ENCODE results near the gene TGFBR2.
"Not testable (repeated sequence)": the region's sequence is repeated elsewhere in the genome, so short reads cannot be mapped to it uniquely, and the experiment has no call there.

TGFBR2 gene

GRCh38 chr3:30659270-30660130, 53.1 kb downstream of the TGFBR2 start:
- DNase-seq, result no peak

- no peak for DNase-seq
These were observed 53.7 kb downstream of the TGFBR2 start for GRCh38 chr3:30660136-30660535.

- DNase-seq, result no peak
These were observed 54.3 kb downstream of the TGFBR2 start for GRCh38 chr3:30660656-30661055.

- DNase-seq, result no peak
These were observed 54.9 kb downstream of the TGFBR2 start for GRCh38 chr3:30661098-30661873.

GRCh38 chr3:30662836-30663235, 56.4 kb downstream of the TGFBR2 start:
- no peak for DNase-seq

GRCh38 chr3:30663533-30664241, 57.3 kb downstream of the TGFBR2 start:
- DNase-seq, result no peak

- DNase-seq, result no peak
These were observed 58.1 kb downstream of the TGFBR2 start for GRCh38 chr3:30664459-30664858.

GRCh38 chr3:30664884-30665283, 58.5 kb downstream of the TGFBR2 start:
- DNase-seq, result no peak

- no peak for DNase-seq
These were observed 59.1 kb downstream of the TGFBR2 start for GRCh38 chr3:30665539-30665938.

- DNase-seq, result no peak
These were observed 60.3 kb downstream of the TGFBR2 start for GRCh38 chr3:30666572-30667279.

- DNase-seq, result no peak
These were observed 60.9 kb downstream of the TGFBR2 start for GRCh38 chr3:30667280-30667651.

- no peak for DNase-seq
These were observed 61.7 kb downstream of the TGFBR2 start for GRCh38 chr3:30668051-30668609.

GRCh38 chr3:30669360-30669934, 63.0 kb downstream of the TGFBR2 start:
- DNase-seq, result not testable (repeated sequence)

GRCh38 chr3:30670292-30670691, 63.9 kb downstream of the TGFBR2 start:
- no peak for DNase-seq

GRCh38 chr3:30671527-30672286, 65.3 kb downstream of the TGFBR2 start:
- no peak for DNase-seq

- DNase-seq, result no peak
These were observed 65.9 kb downstream of the TGFBR2 start for GRCh38 chr3:30672287-30672735.

GRCh38 chr3:30672959-30673358, 66.6 kb downstream of the TGFBR2 start:
- no peak for DNase-seq

GRCh38 chr3:30673425-30674341, 67.3 kb downstream of the TGFBR2 start:
- no peak for DNase-seq

- DNase-seq, result no peak
These were observed 68.6 kb downstream of the TGFBR2 start for GRCh38 chr3:30675006-30675405.

GRCh38 chr3:30675774-30676173, 69.4 kb downstream of the TGFBR2 start:
- no peak for DNase-seq

Measured in NCI-H526 treated with DMSO at 0.1 percent for 48 hours (cell line).